HL-60 (cell line): ENCODE measurements around the gene ELOVL2.

Experiments used
- DNase-seq, 2 experiments: peaks; one replicate each; pipeline ENCODE4 v3.0.0-alpha.2; 2010 to 2020; ENCODE audit warnings: low read depth in 1 of 2, low spot score in 1 of 2
- H3K27ac ChIP-seq: fragments of 250-450 bp; sonication (Bioruptor Pico); replicated peaks from 2 replicates; pipeline ENCODE4 v1.5.1; 2020; ENCODE audit warnings: mild to moderate bottlenecking, moderate library complexity
- H3K27me3 ChIP-seq: fragments of 250-450 bp; sonication (Bioruptor Pico); 2 replicates; pipeline ENCODE4 v1.5.1; 2021; ENCODE audit warnings: mild to moderate bottlenecking, moderate library complexity; ENCODE audit not compliant: insufficient read depth, poor library complexity, severe bottlenecking
- H3K4me3 ChIP-seq: replicated peaks from 2 replicates; pipeline ENCODE4 v1.5.1; 2011; ENCODE audit warnings: mild to moderate bottlenecking, control low read depth, low read length; ENCODE audit not compliant: insufficient read depth
- CTCF ChIP-seq: IDR thresholded peaks from one replicate; pipeline ENCODE4 v1.5.1; 2011; ENCODE audit warnings: low read length, control low read depth, inconsistent platforms; ENCODE audit not compliant: insufficient read depth
- GABPA ChIP-seq: IDR thresholded peaks from 2 replicates; pipeline ENCODE4 v1.6.1; 2012; ENCODE audit warnings: low read depth
- POLR2AphosphoS5 ChIP-seq: IDR thresholded peaks from 2 replicates; pipeline ENCODE4 v1.6.1; 2012; ENCODE audit warnings: low read depth
- SPI1 ChIP-seq: IDR thresholded peaks from 2 replicates; pipeline ENCODE4 v1.6.1; 2012; ENCODE audit warnings: low read depth, mild to moderate bottlenecking, borderline replicate concordance
- TF ChIP-seq, protein P1 (sequence below): IDR thresholded peaks from 2 replicates; pipeline ENCODE4 v1.6.1; 2012; ENCODE audit warnings: low read depth; ENCODE audit not compliant: insufficient replicate concordance

The ELOVL2 gene

DNA sequence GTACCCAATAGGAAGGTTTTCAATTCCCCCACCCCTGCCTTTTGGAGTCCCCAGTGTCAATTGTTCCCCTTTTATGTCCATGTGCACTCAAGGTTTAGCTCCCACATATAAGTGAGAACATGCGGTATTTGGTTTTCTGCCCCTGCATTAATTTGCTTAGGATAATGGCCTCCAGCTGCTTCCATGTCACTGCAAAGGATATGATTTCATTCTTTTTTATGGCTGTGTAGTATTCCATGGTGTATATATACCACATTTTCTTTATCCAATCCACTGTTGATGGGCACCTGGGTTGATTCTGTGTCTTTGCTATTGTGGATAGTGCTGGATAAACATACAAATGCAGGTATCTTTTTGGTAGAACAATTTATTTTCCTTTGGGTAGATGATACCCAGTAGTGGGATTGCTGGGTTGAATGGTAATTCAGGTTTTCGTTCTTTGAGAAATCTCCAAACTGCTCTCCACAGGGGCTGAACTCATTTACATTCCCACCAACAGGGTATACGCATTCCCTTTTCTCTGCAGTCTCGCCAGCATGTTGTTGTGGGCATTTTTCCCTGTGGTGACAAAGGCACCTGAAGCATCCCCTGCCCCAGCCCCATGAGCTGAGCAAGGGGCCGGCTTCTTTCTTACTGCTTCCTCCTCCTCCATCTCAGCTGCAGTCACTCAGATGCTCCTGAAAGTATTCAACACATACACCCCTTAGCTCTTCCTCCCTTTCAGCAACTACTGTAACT, 66.7 kb downstream of the ELOVL2 start:
- no peak for TF ChIP-seq SPI1
- no peak for TF ChIP-seq CTCF
- DNase-seq: no peak
- H3K4me3 ChIP-seq: no peak overlapping the region
- no peaks in the 10 kb centered on the region for H3K27me3 ChIP-seq
- no peak overlapping the region for H3K27ac ChIP-seq

DNA sequence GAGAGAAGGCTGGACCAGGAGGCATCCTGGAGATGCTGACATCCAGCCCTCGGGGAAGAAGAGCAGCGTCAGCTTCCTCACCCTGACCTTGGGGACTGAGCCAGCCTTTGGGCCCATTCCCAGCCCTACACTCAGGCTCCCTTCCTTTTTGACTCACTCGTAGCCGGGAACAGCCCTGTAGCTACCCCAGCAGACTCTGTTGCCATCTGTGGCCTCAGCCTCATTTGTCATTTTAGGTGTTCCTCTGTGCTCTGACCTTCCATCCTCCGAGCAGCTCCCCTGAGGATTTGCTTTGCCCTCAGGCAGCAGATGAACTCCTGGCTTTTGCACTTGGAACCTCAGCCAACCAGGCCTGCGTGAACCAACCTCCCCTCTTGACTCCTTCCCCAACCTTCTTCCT, 67.5 kb downstream of the ELOVL2 start:
- H3K27me3 ChIP-seq: no peaks in the 10 kb centered on the region
- H3K27ac ChIP-seq: no peak overlapping the region
- TF ChIP-seq, protein P1, sequence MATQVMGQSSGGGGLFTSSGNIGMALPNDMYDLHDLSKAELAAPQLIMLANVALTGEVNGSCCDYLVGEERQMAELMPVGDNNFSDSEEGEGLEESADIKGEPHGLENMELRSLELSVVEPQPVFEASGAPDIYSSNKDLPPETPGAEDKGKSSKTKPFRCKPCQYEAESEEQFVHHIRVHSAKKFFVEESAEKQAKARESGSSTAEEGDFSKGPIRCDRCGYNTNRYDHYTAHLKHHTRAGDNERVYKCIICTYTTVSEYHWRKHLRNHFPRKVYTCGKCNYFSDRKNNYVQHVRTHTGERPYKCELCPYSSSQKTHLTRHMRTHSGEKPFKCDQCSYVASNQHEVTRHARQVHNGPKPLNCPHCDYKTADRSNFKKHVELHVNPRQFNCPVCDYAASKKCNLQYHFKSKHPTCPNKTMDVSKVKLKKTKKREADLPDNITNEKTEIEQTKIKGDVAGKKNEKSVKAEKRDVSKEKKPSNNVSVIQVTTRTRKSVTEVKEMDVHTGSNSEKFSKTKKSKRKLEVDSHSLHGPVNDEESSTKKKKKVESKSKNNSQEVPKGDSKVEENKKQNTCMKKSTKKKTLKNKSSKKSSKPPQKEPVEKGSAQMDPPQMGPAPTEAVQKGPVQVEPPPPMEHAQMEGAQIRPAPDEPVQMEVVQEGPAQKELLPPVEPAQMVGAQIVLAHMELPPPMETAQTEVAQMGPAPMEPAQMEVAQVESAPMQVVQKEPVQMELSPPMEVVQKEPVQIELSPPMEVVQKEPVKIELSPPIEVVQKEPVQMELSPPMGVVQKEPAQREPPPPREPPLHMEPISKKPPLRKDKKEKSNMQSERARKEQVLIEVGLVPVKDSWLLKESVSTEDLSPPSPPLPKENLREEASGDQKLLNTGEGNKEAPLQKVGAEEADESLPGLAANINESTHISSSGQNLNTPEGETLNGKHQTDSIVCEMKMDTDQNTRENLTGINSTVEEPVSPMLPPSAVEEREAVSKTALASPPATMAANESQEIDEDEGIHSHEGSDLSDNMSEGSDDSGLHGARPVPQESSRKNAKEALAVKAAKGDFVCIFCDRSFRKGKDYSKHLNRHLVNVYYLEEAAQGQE: no peak
- no peak for TF ChIP-seq CTCF
- no peak for TF ChIP-seq POLR2AphosphoS5
- TF ChIP-seq GABPA: no peak
- TF ChIP-seq SPI1: no peak
- DNase-seq: no peak
- H3K4me3 ChIP-seq: no peak overlapping the region

GRCh38 chr6:10972196-10972595, 71.9 kb downstream of the ELOVL2 start:
- Histone ChIP-seq H3K4me3 (no peak overlapping the region), H3K27ac (no peak overlapping the region), H3K27me3 (no peaks in the 10 kb centered on the region)
- DNase-seq: no peak
- TF ChIP-seq POLR2AphosphoS5 (no peak), CTCF (no peak), GABPA (no peak), SPI1 (no peak)
- TF ChIP-seq, protein P1: no peak

GRCh38 chr6:10970731-10971130, 73.4 kb downstream of the ELOVL2 start:
- no peak for DNase-seq
- Histone ChIP-seq H3K4me3 (no peak overlapping the region), H3K27me3 (no peaks in the 10 kb centered on the region), H3K27ac (no peak overlapping the region)
- TF ChIP-seq, protein P1: no peak
- no peak for TF ChIP-seq SPI1
- no peak for TF ChIP-seq POLR2AphosphoS5
- TF ChIP-seq GABPA: no peak
- no peak for TF ChIP-seq CTCF
